CD4-positive, alpha-beta T cell (primary cell): ENCODE results near the gene TBC1D14. TPM values are rescaled to one million over a fixed set of nuclear protein-coding genes. Genes with fewer than 3 reads are reported as not detected.
A peak's percentile ranks its signal among the peaks of the same experiment; 100 is the strongest.

Experiments used
- ATAC-seq: fragments of 200-7000 bp; cut with Tn5 transposase; one replicate; pipeline ENCODE4 v1.10.0; 2022; ENCODE audit warnings: mild to moderate bottlenecking; ENCODE audit not compliant: poor library complexity
- CTCF ChIA-PET: fragments of 350-600 bp; sonication (Branson Sonifier 250); formaldehyde crosslinking; loops from one replicate; lab custom pipeline; 2021; ENCODE audit warnings: antibody characterized with exemption, inconsistent platforms; lab: Charles Lee
- POLR2A ChIA-PET: fragments of 350-600 bp; sonication (Branson Sonifier 250); formaldehyde crosslinking; loops from one replicate; lab custom pipeline; 2021; ENCODE audit warnings: antibody characterized with exemption, inconsistent platforms; lab: Charles Lee
- DNase-seq, 14 experiments: peaks; one replicate each; pipeline ENCODE4 v3.0.0-alpha.2; 2013 to 2020; ENCODE audit warnings: mixed read lengths in 2 of 14
- H3K27ac ChIP-seq, 2 donors: one replicate each; pipeline versions ENCODE4 v1.5.1 to v1.7.0; 2013; ENCODE audit warnings: low read length in 2 of 2, low read depth in 1 of 2, mild to moderate bottlenecking in 1 of 2
- H3K27me3 ChIP-seq, 2 experiments: 1 replicate in 1 of 2; 2 replicates in 1 of 2; pipeline versions ENCODE4 v1.6.1 to v1.7.0; 2013; ENCODE audit warnings: low read length in 2 of 2, control low read depth in 1 of 2, mild to moderate bottlenecking in 1 of 2, moderate library complexity in 1 of 2; ENCODE audit not compliant: insufficient read depth in 2 of 2, control insufficient read depth in 1 of 2
- H3K36me3 ChIP-seq: one replicate; pipeline ENCODE4 v1.6.1; 2013; ENCODE audit warnings: low read length, control low read depth; ENCODE audit not compliant: insufficient read depth
- H3K4me1 ChIP-seq: one replicate; pipeline ENCODE4 v1.6.1; 2013; ENCODE audit warnings: low read length, control low read depth; ENCODE audit not compliant: insufficient read depth
- H3K4me3 ChIP-seq: one replicate; pipeline ENCODE4 v1.5.1; 2013; ENCODE audit warnings: mild to moderate bottlenecking, low read length, moderate library complexity
- H3K9me3 ChIP-seq, 2 experiments: 1 replicate in 1 of 2; 2 replicates in 1 of 2; pipeline versions ENCODE4 v1.6.1 to v1.7.0; 2013; ENCODE audit warnings: low read length in 2 of 2, mild to moderate bottlenecking in 2 of 2, control low read depth in 1 of 2, moderate library complexity in 1 of 2; ENCODE audit not compliant: control insufficient read depth in 1 of 2, insufficient read depth in 1 of 2
- H3K27ac Mint-ChIP-seq: one replicate; pipeline ENCODE4 v1.8.0; 2020; ENCODE audit warnings: mixed read lengths
- H3K27me3 Mint-ChIP-seq: one replicate; pipeline ENCODE4 v1.8.0; 2021; ENCODE audit warnings: mixed read lengths
- H3K36me3 Mint-ChIP-seq: one replicate; pipeline ENCODE4 v1.8.0; 2021; ENCODE audit warnings: low read depth, mixed read lengths
- H3K4me1 Mint-ChIP-seq: one replicate; pipeline ENCODE4 v1.8.0; 2021; ENCODE audit warnings: low read depth, mixed read lengths
- H3K4me3 Mint-ChIP-seq: one replicate; pipeline ENCODE4 v1.8.0; 2020; ENCODE audit warnings: mild to moderate bottlenecking, mixed read lengths
- H3K9me3 Mint-ChIP-seq: one replicate; pipeline ENCODE4 v1.8.0; 2020; ENCODE audit warnings: mixed read lengths
- intact Hi-C, 2 experiments: fragments of 100-400 bp; cut with DNase I in 1 of 2; cut with micrococcal nuclease in 1 of 2; formaldehyde crosslinking; loops; one replicate each; pipeline versions ENCODE4 v1.15.1 to v1.9.0; 2023 to 2025; cut with DNase I, micrococcal nuclease
- total RNA-seq, 174 experiments: library from RNA in 2 of 174; stranded (reverse) in 2 of 174; gene quantifications; one replicate each; pipeline ENCODE4 v1.2.3 and lab custom pipeline; 2021 to 2026
- TF ChIP-seq, protein P1 (sequence below): fragments of 200-600 bp; IDR thresholded peaks from one replicate; pipeline ENCODE4 v1.8.0; 2022; ENCODE audit warnings: antibody characterized with exemption, mild to moderate bottlenecking

The TBC1D14 gene
- total RNA-seq, 2 experiments from 2014 or later, result 31.2 to 34.1 TPM

DNA sequence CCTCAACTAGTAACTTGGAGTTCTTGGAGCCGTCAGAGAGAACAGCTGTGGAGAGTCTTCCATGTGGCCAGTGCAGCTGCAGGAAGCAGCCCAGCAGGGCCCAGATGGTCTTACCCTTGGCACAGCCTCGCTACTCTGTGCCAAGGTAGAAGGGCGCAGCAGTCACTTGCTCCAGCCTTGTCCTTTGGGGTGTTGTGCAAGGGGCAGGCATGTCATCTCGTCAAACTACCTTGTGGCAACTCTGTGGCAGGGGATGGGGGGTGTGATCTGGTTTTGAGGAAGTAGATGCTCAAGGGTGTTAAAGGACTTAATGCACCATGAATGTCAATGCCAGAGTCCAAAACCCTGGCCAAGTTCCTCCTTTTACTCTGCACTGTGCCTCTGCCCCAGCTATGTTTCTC, 34.2 kb upstream of the TBC1D14 start:
- H3K36me3 Mint-ChIP-seq, result peaks cover 76% of the 10 kb centered on the region
- H3K27ac Mint-ChIP-seq, result no peak overlapping the region
- H3K4me3 ChIP-seq, result no peak overlapping the region
- no peaks in the 10 kb centered on the region for H3K4me1 Mint-ChIP-seq
- no peak overlapping the region for H3K4me3 Mint-ChIP-seq
- no peaks in the 10 kb centered on the region for H3K27me3 ChIP-seq
- TF ChIP-seq, protein P1, sequence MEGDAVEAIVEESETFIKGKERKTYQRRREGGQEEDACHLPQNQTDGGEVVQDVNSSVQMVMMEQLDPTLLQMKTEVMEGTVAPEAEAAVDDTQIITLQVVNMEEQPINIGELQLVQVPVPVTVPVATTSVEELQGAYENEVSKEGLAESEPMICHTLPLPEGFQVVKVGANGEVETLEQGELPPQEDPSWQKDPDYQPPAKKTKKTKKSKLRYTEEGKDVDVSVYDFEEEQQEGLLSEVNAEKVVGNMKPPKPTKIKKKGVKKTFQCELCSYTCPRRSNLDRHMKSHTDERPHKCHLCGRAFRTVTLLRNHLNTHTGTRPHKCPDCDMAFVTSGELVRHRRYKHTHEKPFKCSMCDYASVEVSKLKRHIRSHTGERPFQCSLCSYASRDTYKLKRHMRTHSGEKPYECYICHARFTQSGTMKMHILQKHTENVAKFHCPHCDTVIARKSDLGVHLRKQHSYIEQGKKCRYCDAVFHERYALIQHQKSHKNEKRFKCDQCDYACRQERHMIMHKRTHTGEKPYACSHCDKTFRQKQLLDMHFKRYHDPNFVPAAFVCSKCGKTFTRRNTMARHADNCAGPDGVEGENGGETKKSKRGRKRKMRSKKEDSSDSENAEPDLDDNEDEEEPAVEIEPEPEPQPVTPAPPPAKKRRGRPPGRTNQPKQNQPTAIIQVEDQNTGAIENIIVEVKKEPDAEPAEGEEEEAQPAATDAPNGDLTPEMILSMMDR, result no peak
- H3K27ac ChIP-seq, result no peak overlapping the region
- no peak for ATAC-seq
- no peaks in the 10 kb centered on the region for H3K9me3 ChIP-seq
- H3K4me1 ChIP-seq, result peaks cover 6% of the 10 kb centered on the region
- intact Hi-C loops, result no loop called here
- ChIA-PET POLR2A (interaction anchor here (1.3 to 3.0 kb wide), 2 partner anchors 159 to 192 kb away, joined by 3 to 25 read pairs; partner anchors contain the start of genes BLOC1S4 and GRPEL1), CTCF (interaction anchor here (3.9 kb wide), 1 partner anchor 156 kb away, joined by 101 read pairs; no protein-coding TSS in a partner anchor)
- no peaks in the 10 kb centered on the region for H3K27me3 Mint-ChIP-seq
- H3K9me3 Mint-ChIP-seq, result no peaks in the 10 kb centered on the region
- peak in 2 of 14 experiments; percentile 61 to 68 for DNase-seq
- H3K36me3 ChIP-seq, result peaks cover 69% of the 10 kb centered on the region

DNA sequence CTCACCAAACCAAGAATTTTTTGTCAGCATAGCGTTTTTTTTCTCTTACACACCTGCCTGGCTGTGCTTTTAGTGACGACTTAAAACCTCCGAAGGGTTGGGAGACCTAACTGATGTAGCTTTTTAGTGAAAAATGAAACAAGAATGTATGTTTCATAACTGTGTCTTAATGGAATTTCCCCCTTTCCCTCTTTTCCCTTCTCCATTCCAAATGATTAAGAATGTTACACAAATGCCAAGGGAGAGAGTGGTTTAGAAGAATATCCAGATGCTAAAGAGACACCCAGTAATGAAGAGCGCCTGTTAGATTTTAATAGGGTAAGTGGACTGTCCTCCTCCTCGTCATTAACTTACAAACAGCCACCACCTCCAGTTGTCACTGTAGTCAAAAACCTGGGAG, 33.2 kb upstream of the TBC1D14 start:
- no peak overlapping the region for H3K27ac Mint-ChIP-seq

DNA sequence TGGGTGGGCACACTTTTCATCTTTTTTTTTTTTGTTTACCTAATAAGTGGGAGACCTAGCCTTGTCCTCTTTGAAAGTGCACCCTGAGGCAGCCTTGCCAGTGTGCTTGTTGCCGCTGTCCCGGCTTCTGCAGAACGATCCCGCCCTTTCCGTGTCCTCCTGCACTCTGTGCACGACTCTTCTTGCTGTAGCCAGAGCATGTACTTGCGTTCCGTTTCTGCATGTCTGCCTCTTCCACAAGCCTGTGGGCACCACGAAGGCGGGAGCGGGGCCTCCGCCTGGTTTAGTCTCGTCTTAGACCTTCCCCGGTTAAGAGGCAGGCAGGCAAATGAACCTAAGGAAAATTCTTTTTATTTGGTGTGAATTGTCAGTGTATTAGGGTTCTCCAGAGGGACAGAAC, 32.6 kb upstream of the TBC1D14 start:
- no peak for DNase-seq
- ATAC-seq, result no peak
- Mint-ChIP-seq H3K27me3 (no peaks in the 10 kb centered on the region), H3K27ac (no peak overlapping the region), H3K9me3 (no peaks in the 10 kb centered on the region), H3K36me3 (peaks cover 86% of the 10 kb centered on the region), H3K4me3 (no peak overlapping the region), H3K4me1 (no peaks in the 10 kb centered on the region)
- POLR2A ChIA-PET, result no interaction called here
- peaks cover 75% of the 10 kb centered on the region for H3K36me3 ChIP-seq
- peaks cover 6% of the 10 kb centered on the region for H3K4me1 ChIP-seq
- H3K4me3 ChIP-seq, result no peak overlapping the region
- CTCF ChIA-PET, result no interaction called here
- no peaks in the 10 kb centered on the region for H3K9me3 ChIP-seq
- TF ChIP-seq, protein P1, result no peak
- intact Hi-C loops, result no loop called here
- H3K27ac ChIP-seq, result no peak overlapping the region
- H3K27me3 ChIP-seq, result no peaks in the 10 kb centered on the region

More for the DNA sequence above, 33.2 kb upstream of the TBC1D14 start:
- H3K4me1 Mint-ChIP-seq, result no peaks in the 10 kb centered on the region
- TF ChIP-seq, protein P1, result no peak
- intact Hi-C loops, result no loop called here
- Histone ChIP-seq H3K9me3 (no peaks in the 10 kb centered on the region), H3K27ac (no peak overlapping the region), H3K27me3 (no peaks in the 10 kb centered on the region), H3K4me1 (peaks cover 6% of the 10 kb centered on the region), H3K36me3 (peaks cover 76% of the 10 kb centered on the region), H3K4me3 (no peak overlapping the region)
- no peak overlapping the region for H3K4me3 Mint-ChIP-seq
- ATAC-seq, result no peak
- CTCF ChIA-PET, result no interaction called here
- H3K27me3 Mint-ChIP-seq, result no peaks in the 10 kb centered on the region
- DNase-seq, result no peak
- peaks cover 86% of the 10 kb centered on the region for H3K36me3 Mint-ChIP-seq
- no peaks in the 10 kb centered on the region for H3K9me3 Mint-ChIP-seq
- POLR2A ChIA-PET, result no interaction called here
